ENCODE results near the gene FAM53A.

The FAM53A gene

DNA sequence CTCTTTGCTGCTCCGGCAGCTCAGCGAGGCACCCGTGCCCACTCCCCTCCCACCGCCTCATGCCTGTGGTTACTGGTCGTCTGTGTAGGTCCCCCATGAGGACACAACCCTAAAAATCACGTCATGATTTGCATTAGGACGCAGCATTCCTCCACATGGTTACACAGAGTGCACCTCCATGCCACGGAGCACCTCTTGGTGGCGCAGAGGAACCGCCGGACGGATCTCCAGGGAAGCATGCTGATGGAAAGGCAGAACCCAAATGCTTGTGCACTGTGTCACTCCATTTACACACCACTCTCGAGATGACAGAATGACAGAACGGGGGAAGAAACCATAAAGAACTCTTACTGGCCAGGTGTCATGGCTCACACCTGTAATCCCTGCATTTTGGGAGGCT is 22.4 kb downstream of the FAM53A start:
- no peak for DNase-seq (ENCODE audit: low read depth in 4 of 4, low spot score in 1 of 4)

DNA sequence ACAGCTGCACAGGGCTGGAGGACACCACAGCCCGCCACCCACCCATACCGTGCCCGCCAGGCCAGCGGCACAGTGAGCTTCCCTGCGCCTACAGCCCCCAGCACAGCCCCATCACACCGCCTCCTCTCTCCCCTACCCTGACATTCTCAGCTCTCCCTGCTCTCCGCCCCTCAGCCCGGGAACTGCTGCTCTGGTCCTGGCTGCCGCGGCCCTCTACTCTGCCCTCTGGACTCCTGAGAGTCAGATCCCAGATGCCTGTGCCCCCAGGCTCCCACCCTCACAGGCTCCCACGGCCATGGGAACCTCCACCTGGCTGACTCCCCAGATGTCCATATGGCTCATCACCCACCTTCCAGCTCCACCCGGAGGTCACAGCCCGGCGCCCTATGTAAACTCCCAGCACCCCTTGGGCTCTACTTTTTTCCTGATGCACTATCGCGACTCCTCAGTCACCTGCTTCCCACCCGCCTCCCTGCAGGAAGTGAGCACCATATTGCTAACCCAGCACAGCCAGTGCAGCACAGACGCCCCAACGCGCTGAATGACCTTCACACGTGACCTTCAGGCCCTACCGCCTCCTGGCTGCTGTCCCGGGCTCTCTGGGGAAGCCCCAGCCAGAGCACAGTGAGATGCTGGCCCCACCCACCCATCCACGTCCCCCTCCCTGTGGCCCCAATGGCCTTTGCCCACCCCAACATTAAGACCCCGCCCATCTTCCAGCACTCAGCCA is 23.0 kb downstream of the FAM53A start:
- no peak for DNase-seq (ENCODE audit: low read depth in 4 of 4, low spot score in 1 of 4)

DNA sequence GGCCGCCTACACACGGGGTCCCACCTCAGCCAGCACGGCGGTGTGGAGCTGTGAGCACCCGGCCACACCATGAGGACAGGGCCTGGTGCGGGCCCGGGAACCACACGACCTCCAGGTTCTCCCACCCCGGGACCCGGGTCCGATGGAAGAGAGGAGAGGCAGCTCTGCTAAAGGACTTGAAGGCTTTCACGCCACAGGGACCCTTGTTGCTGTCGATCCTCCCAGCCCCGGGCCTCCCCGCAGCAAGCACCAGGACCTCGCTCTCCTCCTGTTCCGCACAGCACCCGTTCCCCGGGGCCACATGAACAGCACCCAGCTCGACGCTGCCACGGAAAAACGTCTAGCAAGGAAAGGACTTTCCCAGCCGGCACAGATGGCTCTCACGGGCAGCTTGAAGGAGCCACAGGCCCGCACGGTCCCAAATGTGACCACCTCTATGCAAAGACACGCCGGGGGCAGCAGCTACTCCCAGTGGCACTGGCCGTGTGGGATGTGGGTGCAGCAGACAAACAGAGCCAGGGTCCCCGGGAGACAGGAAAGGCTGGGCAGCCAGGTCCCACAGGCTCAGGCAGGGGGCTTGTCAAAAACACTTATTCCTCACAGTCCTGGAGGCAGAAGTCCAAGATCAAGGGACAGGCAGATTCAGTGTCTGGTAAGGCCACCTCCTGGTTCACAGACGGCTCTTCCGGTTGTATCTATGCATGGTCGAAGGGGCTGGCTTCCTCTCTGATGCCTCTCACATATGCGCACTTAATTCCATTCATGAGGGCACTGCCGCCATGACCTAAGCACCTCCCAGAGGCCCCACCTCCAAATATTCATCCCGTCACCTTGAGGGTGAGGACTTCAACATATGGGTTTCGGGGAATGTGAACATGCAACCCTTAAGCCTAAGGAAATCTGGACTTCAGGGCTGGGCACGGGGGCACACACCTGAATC is 24.7 kb downstream of the FAM53A start:
- no peak for DNase-seq (ENCODE audit: low read depth in 4 of 4, low spot score in 1 of 4)

DNA sequence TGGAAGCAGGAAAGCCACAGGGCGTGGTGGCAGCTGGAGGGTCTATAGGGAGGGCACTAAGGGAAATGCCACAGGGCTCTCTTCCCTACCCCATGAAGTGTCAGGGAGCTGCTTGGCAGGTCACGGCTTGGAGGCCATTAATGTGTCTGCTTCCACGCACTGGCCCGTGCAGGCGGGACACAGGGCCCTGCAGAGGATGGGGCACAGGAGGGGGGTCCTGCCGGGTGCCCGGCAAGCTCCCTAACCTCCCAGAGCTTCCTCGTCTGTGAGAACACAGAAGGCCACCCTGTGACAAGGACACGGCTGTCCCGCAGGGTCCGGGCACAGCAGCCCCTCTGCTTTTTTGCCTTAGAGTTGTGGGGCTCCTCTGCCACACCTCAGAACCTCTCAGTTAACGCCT is 25.5 kb downstream of the FAM53A start:
- no peak for DNase-seq (ENCODE audit: low read depth in 4 of 4, low spot score in 1 of 4)

DNA sequence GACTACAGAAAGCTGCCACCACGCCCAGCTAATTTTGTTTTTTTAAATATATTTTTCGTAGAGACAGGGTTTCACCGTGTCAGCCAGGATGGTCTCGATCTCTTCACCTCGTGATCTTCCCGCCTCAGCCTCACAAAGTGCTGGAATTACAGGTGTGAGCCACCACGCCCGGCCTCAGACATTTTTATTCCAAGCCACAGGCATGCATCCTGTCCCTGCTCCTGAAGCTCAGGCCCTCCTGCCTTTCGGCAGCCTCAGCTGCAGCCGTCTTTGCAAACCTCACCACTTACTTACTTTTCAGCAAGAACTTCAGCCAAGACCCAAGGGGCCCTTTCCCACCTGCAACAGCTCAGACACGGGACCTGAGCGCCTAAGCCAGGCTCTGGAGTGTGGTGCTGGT is 26.0 kb downstream of the FAM53A start:
- no peak for DNase-seq (ENCODE audit: low read depth in 4 of 4, low spot score in 1 of 4)

DNA sequence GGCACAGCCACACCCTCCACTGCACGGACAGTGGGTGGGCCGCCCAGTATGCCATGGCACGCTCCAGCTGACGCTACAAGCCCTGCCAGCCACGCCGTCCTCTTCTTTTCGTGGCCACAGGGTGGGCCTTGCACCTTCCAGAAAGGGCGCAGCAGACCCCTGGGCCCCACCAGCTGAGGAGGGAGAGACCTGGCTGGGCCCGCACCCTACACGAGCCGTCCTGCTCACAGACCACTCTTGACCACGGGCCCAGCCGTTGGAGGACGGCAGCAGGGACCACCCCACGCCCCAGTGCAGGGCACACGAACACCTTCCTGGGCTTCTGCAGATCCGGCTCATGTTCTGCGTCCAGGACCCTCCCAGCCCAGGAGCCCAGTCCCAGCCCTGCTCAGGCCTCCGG is 27.1 kb downstream of the FAM53A start:
- DNase-seq (ENCODE audit: low read depth in 4 of 4, low spot score in 1 of 4), result no peak

DNA sequence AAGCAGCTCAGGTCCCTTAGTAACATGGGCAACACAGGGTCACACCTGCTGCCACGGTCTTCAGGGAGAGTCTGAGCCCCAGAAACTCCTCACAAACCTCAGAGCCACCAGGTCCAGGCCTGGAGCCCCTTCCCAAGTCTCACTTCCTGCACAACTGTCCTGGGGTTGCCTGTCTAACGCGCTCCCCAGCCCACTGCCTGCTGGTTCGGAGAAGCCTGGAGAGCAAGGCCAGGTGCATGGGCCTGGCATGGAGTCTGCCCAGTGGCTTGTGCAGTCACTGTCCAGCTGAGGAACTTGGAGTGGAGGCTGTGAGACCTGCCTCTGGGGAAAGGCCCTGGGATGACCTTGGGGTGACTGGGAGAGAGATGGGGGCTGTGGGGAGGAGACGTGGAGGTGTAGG is 28.0 kb downstream of the FAM53A start:
- no peak for DNase-seq (ENCODE audit: low read depth in 4 of 4, low spot score in 1 of 4)

DNA sequence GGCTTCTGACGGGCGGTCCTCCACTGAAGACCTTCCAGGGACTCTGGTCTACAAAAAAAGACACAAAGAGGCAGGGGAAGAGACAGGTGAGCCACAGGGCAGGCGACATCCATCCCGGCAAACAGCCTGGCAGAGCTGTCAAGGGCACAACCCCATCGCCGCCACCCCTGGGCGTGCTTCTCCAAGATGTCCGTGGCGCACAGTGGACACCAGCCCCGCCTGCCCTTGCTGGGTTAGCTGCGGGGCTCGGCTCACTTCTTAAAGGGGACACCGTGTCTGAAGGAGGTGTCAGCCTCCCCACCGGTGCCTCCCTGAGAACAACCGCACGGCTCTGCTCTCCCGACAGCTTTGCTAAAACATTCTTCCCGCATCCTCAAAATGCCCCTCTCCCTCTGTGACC is 28.4 kb downstream of the FAM53A start:
- no peak for DNase-seq (ENCODE audit: low read depth in 4 of 4, low spot score in 1 of 4)

DNA sequence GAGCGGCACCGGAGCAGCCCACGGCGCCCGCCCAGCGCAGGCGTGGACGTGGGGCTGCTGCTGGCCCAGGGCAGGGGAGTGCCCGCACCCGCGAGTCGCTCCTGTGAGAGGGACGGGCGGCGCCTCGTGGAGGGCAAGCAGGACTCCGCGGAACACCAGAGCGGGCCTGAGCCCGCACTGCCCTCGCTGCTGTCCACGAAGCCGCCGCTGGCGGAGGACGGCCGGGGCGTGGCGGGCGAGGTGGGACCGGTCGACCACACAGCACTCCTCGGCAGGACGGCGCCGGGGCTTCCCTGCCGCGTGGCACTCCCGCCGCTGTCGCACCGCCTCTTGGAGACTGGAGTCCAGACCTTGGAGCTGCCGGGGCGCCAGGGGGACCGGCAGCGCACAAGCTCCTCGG is 29.0 kb downstream of the FAM53A start:
- DNase-seq (ENCODE audit: low read depth in 4 of 4, low spot score in 1 of 4), result no peak

DNA sequence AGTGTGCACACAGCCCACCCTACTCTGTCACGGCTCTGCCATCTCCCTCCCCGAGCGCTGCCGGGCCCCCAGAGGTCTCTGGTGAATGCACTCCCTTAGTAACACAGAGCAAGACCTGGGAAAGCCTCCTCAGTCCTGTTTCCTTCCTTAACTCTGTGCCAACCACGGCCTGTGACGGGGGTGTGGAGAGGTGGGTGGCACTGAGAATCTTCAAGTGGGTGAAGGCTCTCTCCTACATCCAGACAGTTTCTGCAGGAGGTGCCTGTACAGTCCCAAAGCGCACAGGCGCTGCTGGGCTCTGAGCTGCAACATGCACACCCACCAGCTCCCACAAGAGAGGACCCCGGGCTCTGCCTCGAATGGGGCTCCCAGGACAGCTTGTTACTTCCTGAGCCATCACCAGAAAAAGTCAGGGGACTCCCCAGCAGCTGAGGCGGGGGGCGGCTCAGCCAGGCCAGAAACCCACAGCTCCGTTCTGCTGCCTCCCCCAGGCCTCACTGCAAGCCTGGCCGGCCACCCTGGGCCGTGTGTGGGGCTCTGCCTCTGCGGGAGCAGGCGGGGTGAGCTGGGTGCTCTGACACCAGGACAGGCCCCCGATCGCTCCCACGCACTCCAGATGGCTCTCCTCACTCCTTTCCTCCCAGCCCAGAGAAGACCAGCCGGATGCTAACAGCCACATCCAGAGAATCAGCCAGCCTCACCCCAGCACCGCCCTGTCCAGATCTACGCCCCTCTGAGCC is 29.7 kb downstream of the FAM53A start:
- DNase-seq (ENCODE audit: low read depth in 4 of 4, low spot score in 1 of 4), result no peak

DNA sequence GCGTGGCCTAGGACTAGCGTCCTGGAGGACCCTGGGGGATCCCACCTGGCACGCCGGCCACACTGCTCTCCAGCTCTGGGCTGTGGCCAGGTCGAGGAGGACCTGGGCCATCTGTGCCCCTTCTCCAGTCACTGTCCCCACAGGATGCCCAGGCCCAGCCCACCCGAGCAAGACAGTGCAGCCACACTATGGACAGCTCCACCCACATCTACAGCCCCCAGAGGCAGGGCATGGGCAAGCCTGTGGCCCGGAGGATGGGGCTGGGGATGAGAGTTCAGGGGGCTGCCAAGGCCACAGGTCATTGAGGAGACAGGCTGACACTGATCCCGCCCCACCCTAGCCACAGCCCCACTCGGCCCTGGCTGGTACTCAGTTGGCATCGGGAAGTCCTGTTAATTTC is 30.3 kb downstream of the FAM53A start:
- no peak for DNase-seq (ENCODE audit: low read depth in 4 of 4, low spot score in 1 of 4)

DNA sequence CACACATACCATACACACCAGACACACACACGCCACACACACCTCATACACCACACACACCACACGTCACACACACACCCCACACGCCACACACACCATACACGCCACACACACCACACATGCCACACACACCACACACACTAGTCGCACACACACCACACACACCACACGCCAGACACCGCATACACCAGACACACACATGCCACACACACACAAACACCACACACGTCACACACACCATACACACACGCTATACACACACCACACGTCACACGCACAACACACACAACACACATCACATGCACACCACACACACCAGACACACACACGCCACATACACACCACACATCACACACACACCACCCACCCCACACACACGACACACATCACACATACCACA is 32.0 kb downstream of the FAM53A start:
- DNase-seq (ENCODE audit: low read depth in 4 of 4, low spot score in 1 of 4), result no peak

DNA sequence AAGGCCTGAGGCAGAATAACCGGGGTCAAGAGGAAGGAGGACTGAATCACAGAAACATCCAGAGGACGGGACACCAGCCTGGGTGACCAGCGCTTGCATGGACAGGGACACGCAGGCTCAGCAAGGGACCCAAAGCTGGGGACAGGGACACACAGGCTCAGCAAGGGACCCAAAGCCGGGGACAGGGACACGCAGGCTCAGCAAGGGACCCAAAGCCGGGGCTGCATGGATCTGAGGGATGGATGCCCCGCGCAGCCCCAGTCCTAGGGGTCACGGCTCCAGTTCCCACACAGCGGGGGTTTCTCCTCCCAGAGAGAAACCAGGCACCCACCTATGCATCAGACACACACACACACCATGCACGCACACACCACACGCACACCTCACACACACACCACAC is 32.5 kb downstream of the FAM53A start:
- no peak for DNase-seq (ENCODE audit: low read depth in 4 of 4, low spot score in 1 of 4)

DNA sequence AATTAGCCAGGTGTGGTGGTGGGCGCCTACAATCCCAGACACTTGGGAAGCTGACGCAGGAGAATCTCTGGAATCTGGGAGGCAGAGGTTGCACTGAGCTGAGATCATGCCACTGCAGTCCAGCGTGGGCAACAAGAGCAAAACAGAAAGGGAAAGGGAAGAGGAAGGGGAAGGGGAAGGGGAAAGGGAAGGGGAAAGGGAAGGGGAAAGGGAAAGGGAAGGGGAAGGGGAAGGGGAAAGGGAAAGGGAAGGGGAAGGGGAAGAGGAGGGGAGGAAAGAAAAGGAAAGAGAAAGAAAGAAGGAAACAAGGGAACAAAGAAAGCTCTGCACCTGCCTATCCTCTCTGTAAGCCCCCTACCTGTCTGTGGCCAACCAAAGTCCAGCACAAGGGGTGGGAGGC is 35.2 kb downstream of the FAM53A start:
- no peak for DNase-seq (ENCODE audit: low read depth in 4 of 4, low spot score in 1 of 4)

DNA sequence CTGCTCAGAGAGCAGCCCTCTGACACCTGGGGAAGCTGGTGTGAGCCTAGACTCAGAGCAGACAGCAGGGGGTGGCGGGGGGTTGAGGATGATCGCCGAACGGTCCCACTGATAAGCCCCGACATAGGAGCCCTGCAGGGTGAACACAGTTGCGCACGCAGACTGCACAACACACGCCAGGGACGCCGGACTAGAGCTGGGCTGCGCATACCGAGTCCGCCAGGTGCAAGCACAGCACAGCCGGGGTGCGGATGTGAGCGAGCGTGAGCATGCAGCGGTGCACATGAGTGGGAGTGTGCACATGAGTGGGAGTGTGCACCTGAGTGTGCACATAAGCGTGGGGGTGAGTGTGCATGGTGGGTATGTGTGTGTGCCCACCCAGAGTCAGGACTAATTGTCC is 36.7 kb downstream of the FAM53A start:
- no peak for DNase-seq (ENCODE audit: low read depth in 4 of 4, low spot score in 1 of 4)

DNA sequence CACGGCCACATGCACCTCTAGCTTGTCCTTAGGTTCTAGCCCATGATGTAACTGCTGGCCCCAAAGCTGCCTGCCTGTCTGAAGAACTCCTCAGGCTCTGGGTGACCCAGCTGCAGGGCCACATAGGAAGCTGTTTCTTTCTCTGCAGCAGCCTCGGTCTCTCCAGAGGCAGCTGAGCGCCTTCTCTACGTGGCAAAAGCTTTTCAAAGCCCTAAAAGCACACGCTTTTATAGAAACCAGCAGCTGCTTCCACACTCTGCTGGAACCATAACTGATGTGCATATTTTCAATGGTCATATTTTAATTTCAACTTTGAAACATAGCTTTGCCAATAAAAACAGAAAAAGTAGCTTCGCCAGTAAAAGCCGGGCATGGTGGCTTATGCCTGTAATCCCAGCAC is 37.4 kb downstream of the FAM53A start:
- DNase-seq (ENCODE audit: low read depth in 4 of 4, low spot score in 1 of 4), result no peak

DNA sequence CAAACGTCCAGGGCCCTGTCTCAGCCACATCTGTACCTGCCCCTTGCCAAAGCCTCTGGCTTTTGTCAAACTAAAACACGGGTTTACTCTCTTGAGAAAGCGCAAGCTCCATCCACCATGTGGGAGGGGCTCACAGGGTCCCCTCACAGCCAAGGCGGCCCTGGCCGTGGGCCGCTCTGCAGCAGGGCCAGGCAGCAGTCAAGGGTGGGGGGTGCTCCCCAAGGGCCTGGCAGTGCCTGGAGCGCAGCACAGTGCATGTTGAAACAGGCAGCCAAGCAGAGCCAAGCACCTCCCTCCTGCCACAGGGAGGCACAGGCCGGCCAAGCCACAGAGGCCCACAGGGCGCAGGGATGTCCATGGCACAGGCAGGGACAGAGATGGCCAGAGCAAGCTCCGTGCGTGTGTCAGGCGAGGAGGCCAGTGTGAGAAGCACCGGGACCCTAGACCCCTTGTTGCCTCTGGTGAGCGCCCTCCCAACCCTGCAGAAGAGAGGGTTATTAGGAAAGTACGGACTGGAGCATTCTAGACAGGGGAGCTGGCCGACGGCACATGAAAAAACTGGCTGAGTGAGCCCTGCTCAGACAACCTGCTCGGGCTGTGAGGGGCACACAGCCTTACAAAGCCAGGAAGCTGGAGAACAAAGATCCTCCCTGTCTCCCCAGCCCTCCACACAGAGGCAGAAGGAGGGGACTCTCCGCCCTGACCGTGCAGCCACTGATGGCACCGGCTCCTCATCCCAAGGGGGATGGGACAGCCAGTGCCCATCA is 39.0 kb downstream of the FAM53A start:
- DNase-seq (ENCODE audit: low read depth in 4 of 4, low spot score in 1 of 4), result no peak

DNA sequence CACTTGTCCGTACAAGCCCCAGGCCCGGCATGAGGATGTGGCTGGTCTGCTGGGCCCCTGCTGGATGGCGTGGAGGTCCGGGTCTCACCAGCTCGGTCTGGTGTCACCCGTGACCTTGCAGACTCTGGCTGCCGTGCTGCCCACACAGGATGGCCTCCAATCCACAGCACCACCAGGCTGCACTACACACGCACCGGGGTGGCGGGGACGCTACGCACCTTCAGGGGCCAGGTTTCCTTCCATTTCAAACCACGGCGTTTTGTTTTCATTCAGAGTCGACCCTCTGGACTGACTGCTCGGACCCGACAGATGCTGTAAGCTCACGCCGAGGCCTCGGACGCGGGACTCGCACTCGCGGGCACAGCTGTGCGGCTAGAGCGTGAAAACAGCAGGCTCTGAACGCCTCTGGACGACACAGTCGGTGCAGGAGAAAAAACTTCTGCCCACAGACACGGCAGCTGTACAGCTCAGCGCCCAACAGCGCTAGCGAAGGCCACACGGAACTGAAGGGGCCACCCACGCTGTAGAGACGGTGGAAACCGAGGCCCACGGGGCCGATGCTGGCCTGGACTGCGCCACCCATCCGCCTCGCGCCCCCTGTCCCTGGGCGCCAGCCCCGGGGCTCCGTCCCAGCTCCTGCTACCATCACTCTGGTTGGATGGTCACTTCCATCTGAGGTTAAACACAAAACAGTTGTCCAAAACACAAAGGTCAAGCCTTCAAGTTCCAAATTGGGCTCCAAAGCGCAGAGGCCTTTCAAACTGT is 40.0 kb downstream of the FAM53A start:
- no peak for DNase-seq (ENCODE audit: low read depth in 4 of 4, low spot score in 1 of 4)

DNA sequence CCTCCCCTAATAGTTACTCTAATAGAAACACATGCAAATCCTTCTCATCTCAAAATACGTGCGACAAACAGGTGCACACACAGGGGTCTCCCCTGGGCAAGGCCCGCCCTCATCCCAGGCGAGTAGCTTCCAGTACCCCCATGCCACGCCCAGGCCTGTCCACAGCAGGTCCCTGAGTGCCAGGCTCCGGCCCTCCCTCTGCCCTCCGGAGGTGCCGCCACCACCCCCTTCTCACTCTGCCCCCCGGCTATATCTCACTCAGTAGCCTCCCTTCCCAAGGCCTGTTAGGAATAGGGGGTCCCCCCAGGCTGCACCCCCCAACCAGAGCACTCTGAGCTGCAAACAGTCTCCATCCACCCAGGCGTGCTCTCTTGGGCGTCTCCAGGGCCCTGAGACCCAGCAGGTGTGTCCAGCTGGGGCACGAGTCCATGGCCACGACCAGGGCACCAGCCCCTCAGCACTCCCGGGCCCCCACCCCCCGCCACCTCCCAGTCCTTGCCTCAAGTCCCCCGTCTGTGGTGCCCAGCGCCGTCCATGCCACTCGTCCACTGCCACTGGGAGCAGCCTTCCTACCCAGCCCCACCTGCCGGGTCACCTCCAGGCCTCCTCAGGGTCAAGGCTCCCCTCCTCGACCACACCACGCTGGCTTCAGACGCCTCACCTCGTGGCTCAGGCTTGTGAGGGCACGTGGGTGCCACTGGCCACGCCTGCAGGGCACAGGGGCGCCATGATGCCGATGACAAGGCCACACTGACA is 41.7 kb downstream of the FAM53A start:
- DNase-seq (ENCODE audit: low read depth in 4 of 4, low spot score in 1 of 4), result no peak

DNA sequence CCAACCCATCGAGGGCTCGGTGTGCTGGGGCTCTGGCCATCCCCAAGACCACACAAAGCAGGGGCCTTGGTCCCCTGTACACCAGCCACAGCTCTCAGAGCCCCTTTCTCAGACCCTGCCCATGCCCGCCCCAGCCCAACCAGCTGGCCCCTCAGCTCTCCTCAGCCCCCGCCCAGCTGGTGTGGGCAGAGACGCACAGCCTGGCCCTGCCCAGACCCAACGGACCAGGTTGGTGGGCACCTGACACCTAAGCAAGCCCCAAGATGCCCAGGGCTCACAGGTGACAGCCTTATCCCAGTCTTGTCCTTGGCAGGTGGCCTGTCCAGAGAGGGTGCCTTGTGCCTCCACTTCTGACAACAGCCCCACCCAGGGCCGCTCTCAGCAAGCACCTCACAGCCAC is 42.4 kb downstream of the FAM53A start:
- DNase-seq (ENCODE audit: low read depth in 4 of 4, low spot score in 1 of 4), result no peak

Data from stimulated activated CD4-positive, alpha-beta T cell treated with anti-CD3 and anti-CD28 coated beads, Interleukin-1b, Interleukin-23, amount 100 ng/mL, for 24 hours (primary cell).